Measurements from ENCODE around the gene FAM20B.
"Not testable (repeated sequence)": the region's sequence is repeated elsewhere in the genome, so short reads cannot be mapped to it uniquely, and the experiment has no call there.

The FAM20B gene, protein sequence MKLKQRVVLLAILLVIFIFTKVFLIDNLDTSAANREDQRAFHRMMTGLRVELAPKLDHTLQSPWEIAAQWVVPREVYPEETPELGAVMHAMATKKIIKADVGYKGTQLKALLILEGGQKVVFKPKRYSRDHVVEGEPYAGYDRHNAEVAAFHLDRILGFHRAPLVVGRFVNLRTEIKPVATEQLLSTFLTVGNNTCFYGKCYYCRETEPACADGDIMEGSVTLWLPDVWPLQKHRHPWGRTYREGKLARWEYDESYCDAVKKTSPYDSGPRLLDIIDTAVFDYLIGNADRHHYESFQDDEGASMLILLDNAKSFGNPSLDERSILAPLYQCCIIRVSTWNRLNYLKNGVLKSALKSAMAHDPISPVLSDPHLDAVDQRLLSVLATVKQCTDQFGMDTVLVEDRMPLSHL

DNA sequence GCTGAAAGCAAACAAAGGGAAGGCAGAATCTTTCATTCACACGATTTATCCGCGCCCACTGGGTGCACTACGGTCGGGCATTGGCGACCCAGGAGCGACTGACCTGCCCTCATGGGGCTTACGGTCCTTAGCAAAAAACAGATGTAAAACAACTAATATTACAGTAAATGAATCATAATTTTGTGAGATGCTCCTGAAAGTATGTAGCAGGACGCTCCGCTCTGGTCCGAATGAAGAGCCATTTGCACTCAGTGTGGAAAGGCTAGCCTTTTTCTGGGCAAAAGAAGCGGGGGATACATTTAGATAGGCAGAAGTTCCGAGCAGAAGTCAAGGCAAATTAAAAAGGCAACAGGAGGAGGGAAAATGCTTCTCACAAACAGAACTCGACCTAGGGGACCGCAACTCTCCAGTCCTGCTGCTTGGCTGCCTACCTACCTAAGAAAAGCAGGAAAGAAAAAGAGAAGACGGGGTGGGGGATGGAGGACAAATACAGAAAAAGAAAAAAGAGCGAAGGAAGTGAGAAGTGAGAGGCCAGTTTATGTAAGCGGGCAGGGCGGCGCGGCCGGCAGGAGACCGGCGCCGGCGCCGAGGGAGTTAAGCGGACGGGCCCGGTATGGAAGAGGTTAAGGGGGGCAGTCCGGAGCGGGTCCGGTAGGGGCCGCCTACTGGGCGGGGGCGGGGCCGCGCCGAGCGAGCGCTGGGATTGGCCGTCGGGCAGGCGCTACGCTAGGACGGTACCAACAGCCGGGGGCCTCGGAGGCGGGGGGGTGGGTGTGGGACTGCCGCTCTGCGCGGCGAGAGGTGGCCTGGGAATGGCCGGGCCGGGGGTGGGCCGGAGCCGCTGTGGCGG lies at the start of gene FAM20B:
Gene FAM20B (plus strand): TSS at position 770 of the 850 bp plus-strand sequence. CDS start 17,954 bp downstream, outside the sequence.
- DNase-seq (ENCODE audit: low read depth, low spot score) = peak; percentile 93

DNA sequence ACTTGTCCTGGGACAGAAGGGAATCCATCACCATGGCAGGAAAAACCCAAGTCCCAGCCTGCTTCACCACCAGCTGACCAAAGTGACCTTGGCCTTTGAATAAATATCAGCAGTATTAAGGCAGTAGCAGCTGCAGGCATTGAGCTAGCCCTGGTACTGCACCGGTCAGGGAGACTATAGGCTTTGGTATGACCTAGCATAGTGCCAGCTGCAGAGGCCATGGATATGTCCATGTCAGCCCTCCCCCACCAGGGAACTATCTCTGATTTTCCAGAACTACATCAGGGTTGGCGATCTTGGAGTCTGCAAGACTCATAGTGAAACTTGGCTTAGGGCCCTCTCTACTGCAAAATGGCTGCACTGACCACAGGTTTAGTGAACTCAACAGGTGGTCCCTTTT lies 49.2 kb upstream of the FAM20B start:
- DNase-seq (ENCODE audit: low read depth, low spot score) = no peak

DNA sequence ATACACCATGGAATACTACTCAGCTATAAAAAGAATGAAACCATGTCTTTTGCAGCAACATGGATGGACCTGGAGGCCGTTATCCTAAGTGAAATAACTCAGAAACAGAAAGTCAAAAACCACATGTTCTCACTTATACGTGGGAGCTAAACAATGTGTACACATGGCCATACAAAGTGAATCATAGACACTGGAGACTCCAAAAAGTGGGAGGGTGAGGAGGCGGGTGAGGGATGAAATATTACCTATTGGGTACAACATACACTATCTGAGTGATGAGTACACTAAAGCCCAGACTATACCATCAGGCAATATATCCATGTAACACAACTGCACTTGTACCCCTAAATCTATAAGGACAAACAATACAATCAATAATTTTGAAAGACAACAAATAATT lies 39.5 kb upstream of the FAM20B start:
- no peak for DNase-seq (ENCODE audit: low read depth, low spot score)

DNA sequence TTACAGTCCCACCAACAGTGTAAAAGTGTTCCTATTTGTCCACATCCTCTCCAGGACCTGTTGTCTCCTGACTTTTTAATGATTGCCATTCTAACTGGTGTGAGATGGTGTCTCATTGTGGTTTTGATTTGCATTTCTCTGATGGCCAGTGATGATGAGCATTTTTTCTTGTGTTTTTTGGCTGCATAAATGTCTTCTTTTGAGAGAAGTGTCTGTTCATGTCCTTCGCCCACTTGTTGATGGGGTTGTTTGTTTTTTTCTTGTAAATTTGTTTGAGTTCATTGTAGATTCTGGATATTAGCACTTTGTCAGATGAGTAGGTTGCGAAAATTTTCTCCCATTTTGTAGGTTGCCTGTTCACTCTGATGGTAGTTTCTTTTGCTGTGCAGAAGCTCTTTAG lies 37.5 kb upstream of the FAM20B start:
- DNase-seq (ENCODE audit: low read depth, low spot score) = not testable (repeated sequence)

DNA sequence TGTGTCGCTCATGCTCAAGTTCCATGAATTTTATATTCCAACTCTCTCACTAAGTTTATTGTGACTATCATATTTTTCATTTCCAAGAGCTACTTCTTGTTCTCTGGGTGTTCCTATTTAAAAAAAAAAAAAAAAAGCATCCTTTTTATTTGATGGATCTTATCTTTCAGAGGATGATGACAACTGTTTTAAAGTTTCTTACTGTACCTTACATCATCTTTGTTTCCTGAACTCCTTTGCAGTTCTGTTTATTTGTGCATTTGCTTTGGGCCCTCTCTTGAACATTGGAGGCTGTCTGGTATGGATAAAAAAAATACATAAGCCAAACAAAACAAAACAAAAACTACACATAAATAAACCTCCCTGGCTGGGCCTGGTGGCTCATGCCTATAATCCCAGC lies 32.1 kb upstream of the FAM20B start:
- DNase-seq (ENCODE audit: low read depth, low spot score) = no peak

DNA sequence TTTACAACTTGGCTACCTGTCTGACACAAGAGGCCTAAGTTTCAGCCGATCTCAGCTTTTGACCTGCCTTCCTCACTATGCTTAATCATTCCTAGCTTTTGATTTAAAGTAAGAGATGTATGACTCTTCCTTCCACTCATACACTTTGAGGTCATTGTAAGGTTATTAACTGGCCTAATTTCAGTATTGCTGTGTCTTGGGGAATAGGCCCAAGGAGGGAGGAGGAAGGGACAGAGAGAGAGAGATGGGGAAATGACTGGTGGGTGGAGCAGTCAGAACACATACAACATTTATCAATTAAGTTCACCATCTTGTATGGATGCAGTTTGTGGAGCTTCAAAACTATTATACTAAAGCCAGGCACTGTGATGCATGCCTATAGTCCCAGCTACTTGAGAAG lies 28.3 kb upstream of the FAM20B start:
- no peak for DNase-seq (ENCODE audit: low read depth, low spot score)

DNA sequence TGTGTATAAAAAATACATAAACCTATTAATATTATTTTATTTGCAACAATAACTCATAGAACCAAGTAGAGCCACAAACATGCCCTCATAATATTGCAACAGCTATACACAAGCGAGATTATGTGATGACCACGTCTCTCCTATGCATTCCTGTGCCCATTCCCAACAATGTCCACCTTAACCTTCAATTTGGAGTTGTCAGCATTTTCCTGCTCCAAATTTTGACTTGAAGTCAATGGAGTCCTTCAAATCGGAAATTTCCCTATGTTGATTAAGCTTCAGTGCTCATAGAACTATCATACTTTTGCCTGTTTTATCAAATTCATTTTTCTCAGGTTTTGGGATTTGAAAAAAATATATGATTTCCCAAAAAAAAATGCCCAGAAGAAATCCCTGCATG lies 27.4 kb upstream of the FAM20B start:
- DNase-seq (ENCODE audit: low read depth, low spot score) = no peak

DNA sequence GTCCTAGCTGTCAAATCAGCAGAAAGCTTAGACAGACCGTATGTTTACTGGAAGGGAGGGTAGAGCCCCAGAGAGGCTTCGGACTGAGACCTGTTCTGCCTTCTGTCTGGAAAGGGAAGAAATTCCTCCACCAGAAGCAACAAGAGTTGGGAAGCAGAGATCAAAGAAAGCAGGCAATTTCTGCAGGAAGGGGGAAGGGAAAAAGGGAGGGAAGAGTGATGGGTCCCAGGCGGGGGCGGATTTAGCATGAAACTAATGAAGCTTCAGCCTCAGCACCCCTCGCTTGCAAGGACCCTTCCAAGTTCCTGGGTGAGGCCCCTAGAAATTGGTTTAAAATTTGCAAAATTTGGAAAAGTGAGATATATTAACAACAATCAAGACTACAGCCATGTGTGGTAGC lies 26.6 kb upstream of the FAM20B start:
- DNase-seq (ENCODE audit: low read depth, low spot score) = no peak

DNA sequence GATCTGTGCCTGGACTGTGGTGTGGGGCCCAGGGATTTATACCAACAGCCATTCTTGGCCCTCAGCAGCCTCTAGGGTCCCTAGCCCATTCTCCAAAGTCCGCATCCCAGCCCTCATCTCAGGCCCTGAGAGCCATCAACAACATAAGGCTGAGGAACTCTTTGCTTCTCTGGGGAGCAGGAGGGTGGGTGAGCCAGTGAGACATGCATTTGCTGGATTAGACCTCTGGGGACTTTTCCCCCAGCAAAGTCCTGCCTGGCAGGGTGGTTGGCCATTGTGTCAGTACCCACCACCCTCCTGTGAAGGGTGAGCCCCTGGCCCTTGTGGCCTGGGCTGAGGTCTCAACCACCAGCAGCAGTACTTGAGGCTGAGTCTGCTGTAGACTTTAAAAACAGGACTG lies 24.2 kb upstream of the FAM20B start:
- no peak for DNase-seq (ENCODE audit: low read depth, low spot score)

DNA sequence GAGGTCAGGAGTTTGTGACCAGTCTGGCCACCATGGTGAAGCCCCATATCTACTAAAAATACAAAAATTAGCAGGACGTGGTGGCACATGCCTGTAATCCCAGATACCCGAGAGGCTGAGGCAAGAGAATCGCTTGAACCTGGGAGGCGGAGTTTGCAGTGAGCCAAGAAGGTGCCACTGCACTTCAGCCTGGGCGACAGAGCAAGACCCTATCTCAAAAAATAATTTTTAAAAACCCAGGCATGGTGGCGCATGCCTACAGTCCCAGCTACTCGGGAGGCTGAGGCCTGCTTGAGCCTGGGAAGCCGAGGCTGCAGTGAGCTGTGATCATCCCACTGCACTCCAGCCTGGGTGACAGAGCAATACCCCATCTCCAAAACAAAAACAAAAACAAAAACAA lies 23.6 kb upstream of the FAM20B start:
- not testable (repeated sequence) for DNase-seq (ENCODE audit: low read depth, low spot score)

DNA sequence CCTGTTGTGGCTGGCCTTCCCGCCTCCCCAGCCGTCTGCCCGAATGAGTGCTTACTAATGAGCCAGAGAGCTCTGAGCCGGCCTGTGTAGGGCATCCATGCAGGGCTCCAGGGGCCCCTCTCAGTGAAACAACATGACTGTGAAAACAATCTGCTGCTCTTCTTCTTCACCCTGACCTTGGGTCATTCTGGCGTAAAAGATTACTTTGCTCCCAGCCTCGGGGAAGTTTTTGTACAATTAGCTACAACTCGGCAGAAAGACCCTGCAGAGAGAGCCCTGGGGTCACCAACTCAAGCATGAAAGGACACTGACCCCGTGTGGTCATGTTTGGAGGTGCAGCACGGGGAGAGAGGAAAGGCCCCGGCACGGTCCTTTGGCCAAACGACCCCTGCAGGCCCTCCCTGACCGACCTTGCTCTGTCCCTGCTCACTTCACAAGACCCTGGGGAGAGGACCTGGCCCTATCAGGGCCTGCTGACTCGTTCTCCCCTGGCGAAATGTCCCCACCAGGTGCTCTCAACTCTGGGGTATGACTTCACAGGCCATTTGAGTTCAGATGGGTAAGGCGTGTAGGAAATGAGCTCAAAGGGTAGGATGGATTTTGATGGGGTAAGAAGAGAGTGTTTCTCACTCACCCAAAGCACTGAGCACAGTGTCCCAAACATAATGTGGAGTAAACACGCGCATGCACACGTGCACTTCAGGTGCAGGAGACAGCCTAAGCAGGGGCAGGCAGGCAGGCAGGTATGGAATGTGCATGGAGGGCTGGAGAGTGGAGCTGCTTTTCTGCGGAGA lies 22.9 kb upstream of the FAM20B start:
- DNase-seq (ENCODE audit: low read depth, low spot score) = peak; percentile 97

DNA sequence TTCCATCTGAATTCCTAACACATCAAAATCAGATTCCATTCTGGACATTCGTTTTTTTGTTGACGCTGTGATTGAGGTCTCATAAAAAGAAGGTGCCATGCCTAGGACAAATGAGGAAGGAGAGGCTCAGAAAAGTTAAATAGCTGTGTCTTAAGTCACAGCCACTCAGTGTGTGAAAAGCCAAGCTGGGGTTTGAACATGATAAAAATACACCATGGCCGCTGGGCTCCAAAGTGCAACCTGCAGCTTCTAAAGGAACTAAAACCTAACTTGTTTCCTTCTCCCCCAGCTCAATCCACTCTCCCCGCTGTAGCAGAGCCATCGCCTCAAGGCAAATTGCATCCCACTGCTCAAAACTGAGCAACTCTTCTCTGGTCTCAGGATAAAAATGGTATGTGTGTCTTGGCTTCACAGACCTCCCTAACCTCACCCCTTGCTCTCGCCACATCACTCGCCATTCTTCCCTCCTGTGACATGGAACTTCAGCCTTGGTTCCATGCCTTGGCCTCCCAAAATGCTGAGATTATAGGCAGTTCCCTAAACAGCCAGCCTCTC lies 22.1 kb upstream of the FAM20B start:
- peak; percentile 59 for DNase-seq (ENCODE audit: low read depth, low spot score)

DNA sequence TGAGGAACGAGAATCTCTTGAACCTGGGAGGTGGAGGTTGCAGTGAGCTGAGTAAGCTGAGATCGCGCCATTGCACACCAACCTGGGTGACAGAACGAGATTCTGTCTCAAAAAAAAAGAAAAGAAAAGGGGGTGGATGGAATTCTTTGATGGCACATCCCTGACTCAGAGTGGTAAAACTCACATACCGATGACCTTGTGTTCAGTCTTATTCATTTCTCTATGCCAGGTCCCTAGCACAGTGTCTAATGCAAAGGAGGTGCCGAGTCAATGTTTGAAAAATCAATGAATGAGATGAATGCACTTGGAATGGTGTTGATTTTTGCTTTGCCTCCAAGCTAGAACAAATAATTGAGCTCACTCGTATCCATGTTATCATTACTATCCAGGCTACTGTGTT lies 18.5 kb upstream of the FAM20B start:
- DNase-seq (ENCODE audit: low read depth, low spot score) = no peak

DNA sequence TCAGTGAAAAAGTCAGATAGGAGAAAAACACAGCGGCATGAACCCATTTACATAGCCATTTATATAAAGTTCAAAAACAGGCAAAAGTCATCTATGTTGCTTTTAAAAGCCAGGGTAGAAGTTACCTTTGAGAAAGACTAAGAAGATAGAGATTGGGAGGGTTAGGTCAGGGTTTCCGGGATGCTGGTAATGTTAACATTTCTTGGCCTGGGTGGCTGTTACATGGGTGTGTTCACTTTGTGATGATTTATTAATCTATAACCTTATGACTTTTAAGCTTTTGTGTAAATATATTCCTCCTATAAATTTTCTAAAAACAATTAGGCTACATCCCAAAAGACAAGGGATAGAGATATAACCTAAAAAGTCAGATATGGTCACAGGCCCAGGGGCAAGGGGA lies 15.0 kb upstream of the FAM20B start:
- no peak for DNase-seq (ENCODE audit: low read depth, low spot score)

DNA sequence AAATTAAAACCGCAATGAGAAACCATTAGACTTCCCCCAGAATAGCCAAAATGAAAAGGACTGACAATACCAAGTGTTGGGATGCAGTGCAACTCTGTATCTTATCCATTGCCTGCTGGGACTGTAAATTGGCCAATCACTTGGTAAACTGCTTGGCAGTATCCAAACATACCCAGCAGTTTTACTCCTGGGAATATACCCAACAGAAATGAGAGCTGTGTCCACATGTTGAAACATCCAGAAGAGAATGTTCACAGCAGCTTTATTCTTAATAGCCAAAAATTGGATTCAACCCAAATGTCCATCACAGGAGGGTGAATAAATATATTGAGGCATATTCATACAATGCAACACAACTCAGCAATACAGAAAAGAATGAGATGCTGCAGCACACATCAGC lies 13.7 kb upstream of the FAM20B start:
- no peak for DNase-seq (ENCODE audit: low read depth, low spot score)

DNA sequence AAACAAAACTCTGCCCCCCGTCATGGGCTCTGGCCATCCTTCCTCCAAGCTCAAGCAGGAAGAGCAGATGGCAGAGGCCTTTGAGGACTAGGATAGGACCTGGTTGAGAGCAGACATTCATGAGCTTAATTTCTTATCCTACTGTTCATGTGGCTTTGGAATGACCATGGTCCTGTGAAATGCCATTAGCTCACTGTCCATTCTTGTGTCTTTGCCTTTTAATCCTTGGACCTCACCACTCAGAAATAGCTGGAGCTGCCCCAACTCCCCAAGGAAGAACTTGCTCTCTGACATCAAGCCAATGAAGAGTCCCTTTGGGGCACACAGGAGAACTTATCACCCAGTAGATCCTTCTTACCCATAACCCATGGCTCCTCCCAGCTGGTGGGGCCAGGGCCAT lies 11.6 kb upstream of the FAM20B start:
- DNase-seq (ENCODE audit: low read depth, low spot score) = no peak

DNA sequence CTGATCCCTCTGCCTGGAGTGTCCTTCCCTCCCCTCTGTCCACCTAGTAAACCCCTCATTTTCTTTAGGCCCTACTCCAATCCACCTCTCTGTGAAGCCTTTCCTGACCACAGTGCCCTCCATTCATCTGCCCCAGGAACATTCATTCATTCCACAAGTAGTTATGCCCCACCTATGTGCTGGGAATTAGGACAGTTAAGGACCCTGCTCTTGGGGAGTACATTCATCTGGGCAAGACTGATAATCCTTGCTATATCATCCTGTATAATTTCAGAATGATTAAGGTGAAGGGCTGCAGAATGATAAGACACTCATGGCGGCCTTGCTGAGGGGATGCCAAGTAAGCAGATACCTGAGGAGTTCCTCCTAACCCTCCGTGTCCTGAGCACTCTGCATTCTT lies 10.3 kb upstream of the FAM20B start:
- DNase-seq (ENCODE audit: low read depth, low spot score) = no peak

DNA sequence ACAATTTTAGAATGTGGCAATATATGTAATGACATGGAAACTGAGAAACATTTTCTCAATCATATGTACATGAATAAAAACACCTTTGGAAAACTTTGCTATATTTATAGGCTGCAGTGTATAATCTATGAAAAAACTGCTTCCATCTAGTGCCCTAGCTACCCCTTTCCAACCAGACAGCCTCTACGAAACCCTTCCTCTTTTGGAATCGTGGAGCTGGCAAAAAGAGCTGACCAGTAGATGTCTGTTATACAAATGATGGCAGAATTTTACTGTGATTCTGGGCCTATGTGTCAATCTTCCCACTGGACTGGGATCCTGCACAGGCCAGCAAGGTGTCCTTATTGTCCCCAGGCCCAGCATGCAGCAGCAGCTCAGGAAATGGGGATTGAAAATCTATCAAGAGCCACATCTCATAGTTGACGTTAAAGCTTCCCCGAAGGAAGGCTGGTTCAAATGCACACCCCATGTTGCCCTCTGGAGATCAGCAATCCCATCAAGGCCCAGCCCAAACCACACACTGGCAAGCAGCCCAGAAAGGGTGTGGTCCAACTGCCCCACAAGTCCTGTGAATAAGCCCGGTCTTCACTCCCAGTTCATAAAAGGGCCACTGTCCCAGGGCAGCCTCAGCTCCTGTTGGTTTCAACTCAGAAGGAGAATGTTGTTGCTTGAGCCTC lies 8.8 kb upstream of the FAM20B start:
- DNase-seq (ENCODE audit: low read depth, low spot score) = no peak

DNA sequence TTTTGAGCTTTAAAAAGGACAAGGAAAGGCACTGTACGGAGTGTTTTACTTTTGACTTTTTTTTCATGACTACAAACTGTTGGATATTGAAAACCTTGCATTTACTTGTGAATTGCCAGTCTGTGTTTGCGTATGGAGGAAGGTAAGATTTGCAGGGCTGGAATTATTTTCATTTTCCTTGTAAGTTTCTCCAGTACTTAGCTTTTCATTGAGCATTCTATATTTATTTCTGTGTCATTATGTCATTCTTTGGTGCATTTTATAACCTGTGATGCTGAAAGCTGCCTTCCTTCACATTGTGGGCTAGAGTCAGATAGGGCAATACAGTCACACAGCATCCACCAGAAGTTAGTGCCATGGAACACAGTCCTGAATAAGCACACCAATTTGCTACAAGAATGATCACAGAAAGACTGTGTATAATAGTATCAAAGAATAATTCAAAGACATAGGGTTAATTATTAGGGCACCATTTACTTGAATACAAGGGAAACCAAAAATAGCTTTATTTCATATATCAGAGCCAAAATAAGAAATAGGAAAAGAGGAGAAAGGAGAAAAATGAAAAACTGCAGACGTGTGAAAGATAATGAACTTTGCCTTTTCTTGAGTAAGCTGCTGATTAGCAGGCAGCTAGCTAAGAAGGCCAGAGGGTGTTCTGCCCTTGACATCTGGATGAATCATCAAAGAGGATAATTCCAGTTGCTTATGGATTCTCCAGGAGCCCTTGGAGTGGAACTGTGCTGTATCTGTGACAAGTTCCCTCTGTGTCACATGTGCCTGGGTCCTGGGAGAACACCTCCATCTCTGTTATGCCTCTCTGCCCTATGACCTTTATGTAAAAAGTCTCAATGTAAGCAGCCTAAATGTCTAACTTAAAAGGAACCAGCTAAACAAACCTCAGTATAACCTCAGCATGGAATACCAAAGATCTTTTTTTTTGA lies 8.0 kb upstream of the FAM20B start:
- DNase-seq (ENCODE audit: low read depth, low spot score) = no peak

DNA sequence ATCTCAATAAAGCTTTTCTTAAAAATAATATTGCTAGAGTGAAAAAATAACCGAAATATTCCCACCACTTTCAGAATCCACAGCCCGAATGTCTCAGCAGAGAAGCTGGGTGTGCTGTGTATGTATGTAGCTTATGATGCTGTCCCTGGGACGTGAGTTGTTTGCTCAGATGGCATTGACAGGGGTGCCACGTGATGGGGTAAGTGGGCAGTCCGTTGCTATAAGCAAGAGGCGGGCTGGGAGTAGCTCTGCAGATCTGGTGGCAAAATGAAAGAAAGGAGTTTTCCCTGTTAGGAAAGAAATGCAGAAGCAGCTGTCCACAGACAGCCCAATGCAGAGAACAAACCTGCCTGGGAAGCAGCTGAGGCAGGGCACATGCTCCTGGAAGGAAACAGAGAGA lies 3.8 kb upstream of the FAM20B start:
- no peak for DNase-seq (ENCODE audit: low read depth, low spot score)

All from ELF-1 (cell line).